GM19463 (cell line): ENCODE data around the gene PVR.

Source experiments
- ATAC-seq: cut with Tn5 transposase; IDR thresholded peaks from one replicate; pipeline ENCODE4 v1.9.1; 2021; ENCODE audit warnings: mild to moderate bottlenecking, moderate library complexity; ENCODE audit not compliant: unreplicated experiment

Gene PVR

GRCh38 chr19:44642377-44642776 is 1.3 kb upstream of the PVR start:
- no peak for ATAC-seq

- no peak for ATAC-seq
Measured at GRCh38 chr19:44644402-44645016, 799 bp downstream of the PVR start.

GRCh38 chr19:44645407-44646048 is 1.8 kb downstream of the PVR start:
- no peak for ATAC-seq

GRCh38 chr19:44646049-44646416 is 2.3 kb downstream of the PVR start:
- no peak for ATAC-seq

- ATAC-seq, result no peak
Measured at GRCh38 chr19:44647144-44647543, 3.4 kb downstream of the PVR start.

GRCh38 chr19:44648631-44649251 is 5.0 kb downstream of the PVR start:
- ATAC-seq, result no peak

GRCh38 chr19:44649578-44650145 is 6.0 kb downstream of the PVR start:
- no peak for ATAC-seq

GRCh38 chr19:44653343-44653742 is 9.6 kb downstream of the PVR start:
- ATAC-seq, result no peak

GRCh38 chr19:44653977-44654774 is 10.5 kb downstream of the PVR start:
- ATAC-seq, result peak; percentile 74

- ATAC-seq, result no peak
Measured at GRCh38 chr19:44657211-44657921, 13.7 kb downstream of the PVR start.

GRCh38 chr19:44658069-44658733 is 14.5 kb downstream of the PVR start:
- no peak for ATAC-seq

- no peak for ATAC-seq
Measured at GRCh38 chr19:44660081-44660480, 16.4 kb downstream of the PVR start.

- ATAC-seq, result no peak
Measured at GRCh38 chr19:44661205-44661604, 17.5 kb downstream of the PVR start.

- no peak for ATAC-seq
Measured at GRCh38 chr19:44661904-44662303, 18.2 kb downstream of the PVR start.

GRCh38 chr19:44662691-44663385 is 19.1 kb downstream of the PVR start:
- ATAC-seq, result no peak

- no peak for ATAC-seq
Measured at GRCh38 chr19:44663996-44664395, 20.3 kb downstream of the PVR start.

- no peak for ATAC-seq
Measured at GRCh38 chr19:44664976-44665375, 21.3 kb downstream of the PVR start.

GRCh38 chr19:44666852-44667556 is 23.3 kb downstream of the PVR start:
- no peak for ATAC-seq
